Skeletal muscle cell (primary cell): ENCODE data around the gene SLC66A2.

ENCODE experiments used
- DNase-seq: peaks from one replicate; pipeline ENCODE4 v3.0.0-alpha.2; 2010; ENCODE audit warnings: low read depth
- H3K4me3 ChIP-seq: 2 replicates; pipeline ENCODE4 v1.5.1; 2011; ENCODE audit warnings: low read depth, mild to moderate bottlenecking, control low read depth, low read length, moderate library complexity

SLC66A2 gene

DNA sequence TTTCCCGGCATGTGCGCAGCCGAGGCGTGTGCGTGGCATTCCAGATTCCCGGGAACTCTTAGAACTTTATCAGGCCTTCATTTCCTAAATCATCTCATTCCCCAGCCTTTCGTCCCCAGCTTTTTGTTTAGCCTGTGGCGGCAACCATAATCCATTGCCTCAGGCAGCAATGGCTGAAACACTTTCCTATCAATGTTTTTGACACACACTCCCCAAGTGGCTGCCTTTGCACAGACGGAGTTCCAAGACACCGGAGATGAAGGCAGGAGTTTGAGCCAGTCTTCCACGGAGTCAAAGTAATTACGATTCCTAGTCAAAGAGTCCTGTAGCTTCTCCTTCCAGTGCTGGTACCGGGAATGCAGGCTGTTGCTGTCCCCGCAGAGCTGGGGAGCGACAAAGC is 88.9 kb downstream of the SLC66A2 start:
- H3K4me3 ChIP-seq = no peak overlapping the region
- DNase-seq = no peak

DNA sequence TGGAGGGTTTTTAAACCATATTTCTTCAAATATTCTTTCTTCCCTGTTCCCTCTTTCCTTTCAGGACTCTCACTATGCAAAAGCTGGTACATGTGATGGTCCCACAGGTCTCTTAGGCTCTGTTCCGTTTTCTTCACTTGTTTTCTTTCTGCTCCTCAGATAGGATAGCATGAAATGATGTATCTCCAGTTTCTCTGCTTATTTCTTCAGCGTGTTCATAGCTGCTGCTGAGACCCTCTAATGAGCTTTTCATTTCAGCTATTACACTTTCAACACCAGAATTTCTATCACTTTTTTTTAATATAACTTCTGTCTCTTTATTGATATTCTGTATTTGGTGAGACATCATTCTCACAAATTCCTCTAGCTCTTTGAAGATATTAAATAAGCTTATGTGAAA is 89.8 kb downstream of the SLC66A2 start:
- no peak for DNase-seq
- H3K4me3 ChIP-seq = no peak overlapping the region

DNA sequence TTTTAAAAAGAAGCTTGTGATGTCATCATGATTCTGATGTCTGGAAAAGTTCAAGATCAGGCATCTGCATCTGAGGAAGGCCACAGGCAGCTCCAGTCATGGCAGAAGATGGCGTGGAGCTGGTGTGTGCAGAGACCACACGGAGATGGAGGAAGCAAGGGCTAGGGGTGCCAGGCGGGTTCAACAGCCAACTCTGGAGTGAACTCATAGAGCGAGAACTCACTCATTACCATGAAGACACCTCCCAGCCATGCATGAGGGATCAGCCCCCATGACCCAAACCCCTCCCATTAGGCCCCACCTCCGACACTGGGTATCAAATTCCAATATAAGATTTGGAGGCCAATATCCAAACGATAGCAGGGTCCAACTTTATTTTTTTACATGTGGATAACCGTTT is 92.1 kb downstream of the SLC66A2 start:
- H3K4me3 ChIP-seq = no peak overlapping the region
- DNase-seq = no peak

DNA sequence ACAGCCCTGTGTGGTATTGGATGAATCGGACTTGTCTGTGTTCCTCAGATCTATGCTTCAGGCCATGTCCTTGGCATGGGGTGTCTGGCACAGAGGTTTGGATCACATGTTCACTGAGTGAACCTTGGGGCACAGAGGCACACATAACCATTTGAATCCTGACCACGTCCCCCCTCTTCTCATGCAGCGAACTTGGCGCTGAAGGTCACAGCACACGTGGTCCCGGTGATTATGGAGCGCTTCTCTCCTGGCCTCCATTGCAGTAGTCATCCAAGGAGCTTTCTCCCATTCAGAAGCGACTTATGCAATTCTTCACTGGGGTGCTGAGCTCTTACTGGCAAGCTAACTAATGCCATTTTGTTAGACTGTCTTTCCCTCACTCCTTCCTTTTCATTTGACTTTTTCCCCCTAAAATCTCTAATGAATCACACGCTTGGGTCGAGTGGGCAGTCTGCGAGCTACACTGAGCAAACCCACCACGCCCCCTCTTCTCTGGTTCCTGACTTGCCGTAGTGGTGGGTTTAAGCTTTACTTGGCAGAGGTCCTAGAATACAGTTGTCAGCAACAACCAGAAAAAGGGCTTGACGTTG is 94.3 kb downstream of the SLC66A2 start:
- DNase-seq = peak; percentile 52
- no peak overlapping the region for H3K4me3 ChIP-seq

DNA sequence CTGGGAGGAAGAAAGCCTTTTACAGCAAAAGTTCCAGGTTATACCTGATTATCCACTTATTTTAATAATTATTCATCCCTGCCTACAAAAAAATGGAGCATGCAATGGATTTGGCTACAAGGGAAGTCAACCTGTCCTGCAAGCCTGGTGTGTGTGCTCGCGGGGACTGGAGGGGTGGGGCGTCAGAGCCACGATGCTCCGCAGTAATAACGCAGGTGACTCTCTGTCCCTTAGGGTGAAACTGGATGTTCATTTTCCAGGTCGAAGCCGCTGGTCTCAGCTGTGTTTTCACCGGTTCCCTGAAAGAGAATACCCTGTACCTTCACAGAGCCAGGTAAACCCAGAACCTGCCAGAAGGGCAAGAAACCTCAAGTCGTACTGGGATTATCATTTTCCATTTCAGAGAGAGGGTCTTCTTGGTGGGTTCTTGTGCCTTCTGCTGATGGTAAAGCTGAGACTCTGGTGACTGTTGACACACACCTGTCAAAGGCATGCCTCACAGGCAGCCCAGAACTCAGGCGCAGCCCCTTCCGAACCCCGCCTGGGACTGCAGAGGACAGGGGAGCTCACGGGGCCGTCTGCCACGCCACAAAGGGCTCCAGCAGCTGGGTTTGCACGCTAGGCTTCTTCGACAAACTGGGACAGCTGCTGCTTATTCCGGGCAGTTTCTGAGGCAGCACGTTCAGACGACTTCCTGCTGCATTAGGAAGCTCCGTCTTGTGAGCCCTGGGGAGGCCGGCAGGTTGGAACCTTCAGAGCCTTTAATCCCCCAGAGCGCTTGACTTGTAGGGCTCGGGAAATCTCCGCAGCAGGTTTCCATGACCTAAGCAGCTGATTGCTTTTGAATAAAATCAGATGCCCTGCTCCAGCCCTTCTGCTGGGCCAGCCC is 95.1 kb downstream of the SLC66A2 start:
- no peak overlapping the region for H3K4me3 ChIP-seq
- peak; percentile 9 for DNase-seq

DNA sequence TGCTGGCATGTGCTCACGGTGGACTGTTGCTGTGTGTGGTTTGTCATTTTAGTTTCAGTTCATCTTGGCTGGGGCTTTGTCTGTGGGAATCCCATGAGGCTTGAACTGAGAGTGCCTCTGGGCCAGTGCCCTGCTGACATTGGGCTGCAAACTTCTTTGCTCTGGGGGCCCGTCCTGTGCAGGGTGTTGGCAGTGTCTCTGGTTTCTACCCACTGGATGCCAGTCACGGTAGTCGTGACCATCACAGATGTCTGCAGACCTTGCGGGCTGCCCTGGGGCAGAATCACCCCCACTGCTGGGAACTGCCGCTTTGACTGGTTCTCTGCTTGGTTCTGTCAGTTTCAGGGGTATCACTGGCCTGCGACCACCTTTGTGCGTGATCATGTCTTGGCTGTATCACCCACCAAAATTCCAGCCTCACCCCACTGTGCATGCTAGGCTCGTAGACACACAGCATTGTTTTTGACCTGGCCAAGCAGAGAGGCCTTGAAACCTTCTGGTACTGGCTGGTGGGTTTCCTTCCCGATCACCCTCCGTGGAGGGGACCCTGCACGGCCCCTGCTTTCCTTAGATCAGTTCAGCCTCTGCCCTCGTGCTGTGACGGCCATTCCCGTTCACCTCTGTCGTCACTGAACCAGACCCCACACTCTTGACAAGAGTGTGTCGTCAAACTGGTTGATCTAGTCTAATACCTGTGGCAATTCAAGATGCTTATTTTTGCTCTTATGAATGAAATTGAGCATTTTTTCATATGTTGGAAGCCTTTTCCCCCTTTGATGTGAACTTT is 96.1 kb downstream of the SLC66A2 start:
- DNase-seq = no peak
- no peak overlapping the region for H3K4me3 ChIP-seq

DNA sequence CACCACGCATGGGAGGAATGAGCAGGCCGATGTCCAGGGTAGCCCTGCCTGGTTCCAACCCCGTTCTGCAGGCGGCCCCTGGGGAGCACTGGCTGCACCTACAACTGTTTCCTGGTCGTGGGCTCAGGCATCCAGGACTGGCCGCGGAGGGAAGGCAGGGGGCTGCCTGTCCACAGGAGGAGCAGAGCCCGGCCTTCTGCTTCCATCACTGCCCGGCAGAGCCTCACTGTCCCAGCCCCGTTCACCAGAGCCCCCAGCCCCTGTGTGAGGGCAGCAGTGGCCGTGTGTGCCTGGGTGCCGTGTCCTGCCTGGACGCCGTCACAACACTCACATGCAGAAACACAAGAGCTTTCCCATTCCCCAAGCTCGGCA is 97.5 kb downstream of the SLC66A2 start:
- DNase-seq = no peak
- no peak overlapping the region for H3K4me3 ChIP-seq

DNA sequence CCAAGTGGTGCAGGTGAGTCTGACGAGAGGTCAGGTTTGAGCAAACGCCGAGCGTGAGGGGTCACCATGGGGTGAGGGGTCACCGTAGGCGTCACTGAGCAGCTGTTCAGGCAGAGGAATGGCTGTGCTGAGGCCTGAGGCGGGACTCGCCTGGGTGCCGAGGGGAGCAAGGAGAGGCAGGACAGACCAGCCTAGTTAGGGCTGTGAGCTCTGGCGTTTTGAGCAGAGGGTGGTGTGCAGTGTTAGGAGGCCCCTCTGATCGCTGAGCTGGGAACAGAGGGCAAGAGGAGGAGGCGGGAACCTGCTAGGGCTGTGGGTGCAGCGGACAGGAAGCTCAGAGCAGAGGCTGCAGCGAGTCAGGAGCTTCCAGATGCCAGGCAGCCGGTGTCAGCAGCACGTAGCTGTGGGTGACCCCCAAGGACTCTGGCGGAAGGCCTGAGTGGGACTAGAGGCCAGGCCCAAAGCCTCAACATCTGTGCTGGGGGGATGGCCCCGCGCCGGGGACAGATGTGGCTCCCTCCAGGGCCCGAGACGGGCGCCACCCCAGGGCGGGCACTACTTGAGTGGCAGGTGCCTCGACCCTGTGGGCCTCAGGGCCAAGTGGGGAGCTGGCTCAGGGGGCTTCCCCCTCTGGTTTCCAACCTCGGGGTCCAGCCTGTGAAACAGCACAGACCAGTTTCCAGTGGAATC is 98.0 kb downstream of the SLC66A2 start:
- H3K4me3 ChIP-seq = no peak overlapping the region
- DNase-seq = no peak

DNA sequence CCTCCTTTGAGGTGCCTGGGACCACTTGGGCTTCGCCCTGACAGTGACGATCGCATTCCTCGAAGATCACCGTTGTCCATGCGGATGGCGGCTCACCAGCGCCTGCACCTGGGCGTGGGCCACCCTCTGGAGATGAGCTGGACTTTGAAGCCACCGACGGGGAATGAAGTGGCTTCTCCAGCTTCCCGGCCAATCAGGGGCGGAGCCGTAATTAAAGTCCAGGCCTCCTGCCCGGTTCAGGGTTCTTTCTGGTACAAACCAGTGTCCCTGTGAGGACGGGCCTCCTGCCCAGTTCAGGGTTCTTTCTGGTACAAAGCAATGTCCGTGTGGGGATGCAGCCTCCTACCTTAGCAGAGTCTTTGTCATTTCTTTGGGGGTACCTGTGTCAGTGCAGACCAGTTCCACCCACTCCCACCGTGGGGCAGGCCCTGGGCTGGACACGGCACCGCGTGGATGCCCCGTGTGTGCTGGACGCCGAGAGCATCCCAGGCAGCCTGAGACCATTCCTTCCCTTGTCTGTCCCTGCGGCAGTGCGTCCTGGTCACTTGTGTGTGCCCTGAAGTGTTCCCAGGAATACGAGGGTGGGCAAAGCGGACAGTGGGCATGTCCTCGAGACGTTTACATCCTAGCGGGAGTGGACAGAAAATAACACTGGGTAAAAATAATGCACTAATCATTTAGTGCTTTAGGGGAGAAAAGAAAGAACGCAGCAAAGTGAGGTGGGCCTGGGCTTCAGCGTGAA is 98.7 kb downstream of the SLC66A2 start:
- H3K4me3 ChIP-seq = no peak overlapping the region
- DNase-seq = no peak
